ENCODE measurements around the gene ESM1. TPM values are rescaled to one million over a fixed set of nuclear protein-coding genes. Genes with fewer than 3 reads are reported as not detected.
"Not testable (repeated sequence)": the region's sequence is repeated elsewhere in the genome, so short reads cannot be mapped to it uniquely, and the experiment has no call there.

Gene ESM1
- total and polyA plus RNA-seq, 2 experiments from 2014 or later, result 1.5 to 2.2 TPM

- Histone ChIP-seq H4K20me1 (ENCODE audit: insufficient read depth, poor library complexity, severe bottlenecking) (no peaks in the 10 kb centered on the region), H3K4me2 (no peak overlapping the region), H3K4me1 (ENCODE audit: insufficient read depth) (no peaks in the 10 kb centered on the region), H3K27ac (no peak overlapping the region), H3K79me2 (no peaks in the 10 kb centered on the region), H2AFZ (no peak overlapping the region), H3K27me3 (no peaks in the 10 kb centered on the region), H3K36me3 (replicated peaks; ENCODE audit: insufficient read depth, low read depth) (no peaks in the 10 kb centered on the region), H3K4me3 (no peak overlapping the region), H3K9me3 (ENCODE audit: low read depth) (no peaks in the 10 kb centered on the region), H3K9me2 (replicated peaks; ENCODE audit: insufficient read depth) (no peaks in the 10 kb centered on the region)
- 66% methylated on average over 2 of the region's 2 CpGs for WGBS (ENCODE audit: low lambda C conversion rate, missing lambda C conversion rate)
- no peak for DNase-seq (ENCODE audit: low spot score)
- no peak for TF ChIP-seq CTCF (IDR thresholded peaks at IDR 0.05; ENCODE audit: poor library complexity)
- TF ChIP-seq EZH2phosphoT487 (IDR thresholded peaks at IDR 0.05; ENCODE audit: low read depth, severe bottlenecking, unreplicated experiment), result no peak
- no peak for TF ChIP-seq EZH2 (IDR thresholded peaks at IDR 0.05; ENCODE audit: borderline replicate concordance)
Observed at GRCh38 chr5:55022450-55022849, 37.1 kb upstream of the ESM1 start.

GRCh38 chr5:55021821-55022220, 36.4 kb upstream of the ESM1 start:
- H3K36me3 ChIP-seq (replicated peaks; ENCODE audit: insufficient read depth, low read depth), result no peaks in the 10 kb centered on the region
- no peak overlapping the region for H3K4me3 ChIP-seq
- TF ChIP-seq CTCF (IDR thresholded peaks at IDR 0.05; ENCODE audit: poor library complexity) (no peak), EZH2 (IDR thresholded peaks at IDR 0.05; ENCODE audit: borderline replicate concordance) (no peak), EZH2phosphoT487 (IDR thresholded peaks at IDR 0.05; ENCODE audit: low read depth, severe bottlenecking, unreplicated experiment) (no peak)
- no peak overlapping the region for H3K4me2 ChIP-seq
- H2AFZ ChIP-seq, result no peak overlapping the region
- no peaks in the 10 kb centered on the region for H3K4me1 ChIP-seq (ENCODE audit: insufficient read depth)
- 87% methylated on average over 4 of the region's 4 CpGs for WGBS (ENCODE audit: low lambda C conversion rate, missing lambda C conversion rate)
- H3K27me3 ChIP-seq, result no peaks in the 10 kb centered on the region
- no peak overlapping the region for H3K27ac ChIP-seq
- no peaks in the 10 kb centered on the region for H3K9me2 ChIP-seq (replicated peaks; ENCODE audit: insufficient read depth)
- no peaks in the 10 kb centered on the region for H3K9me3 ChIP-seq (ENCODE audit: low read depth)
- no peaks in the 10 kb centered on the region for H4K20me1 ChIP-seq (ENCODE audit: insufficient read depth, poor library complexity, severe bottlenecking)
- no peak for DNase-seq (ENCODE audit: low spot score)
- no peaks in the 10 kb centered on the region for H3K79me2 ChIP-seq

- no peaks in the 10 kb centered on the region for H3K79me2 ChIP-seq
- DNase-seq (ENCODE audit: low spot score), result no peak
- TF ChIP-seq CTCF (IDR thresholded peaks at IDR 0.05; ENCODE audit: poor library complexity) (no peak), EZH2 (IDR thresholded peaks at IDR 0.05; ENCODE audit: borderline replicate concordance) (no peak), EZH2phosphoT487 (IDR thresholded peaks at IDR 0.05; ENCODE audit: low read depth, severe bottlenecking, unreplicated experiment) (no peak)
- no peak overlapping the region for H3K4me2 ChIP-seq
- no peak overlapping the region for H3K4me3 ChIP-seq
- H4K20me1 ChIP-seq (ENCODE audit: insufficient read depth, poor library complexity, severe bottlenecking), result no peaks in the 10 kb centered on the region
- no peaks in the 10 kb centered on the region for H3K4me1 ChIP-seq (ENCODE audit: insufficient read depth)
- no peaks in the 10 kb centered on the region for H3K36me3 ChIP-seq (replicated peaks; ENCODE audit: insufficient read depth, low read depth)
- no peak overlapping the region for H3K27ac ChIP-seq
- H3K27me3 ChIP-seq, result no peaks in the 10 kb centered on the region
- H3K9me3 ChIP-seq (ENCODE audit: low read depth), result no peaks in the 10 kb centered on the region
- WGBS (ENCODE audit: low lambda C conversion rate, missing lambda C conversion rate), result 75% methylated on average over 6 of the region's 6 CpGs
- no peaks in the 10 kb centered on the region for H3K9me2 ChIP-seq (replicated peaks; ENCODE audit: insufficient read depth)
- H2AFZ ChIP-seq, result no peak overlapping the region
Observed at GRCh38 chr5:55021410-55021809, 36.0 kb upstream of the ESM1 start.

- not testable (repeated sequence) for DNase-seq (ENCODE audit: low spot score); H3K4me2 ChIP-seq; H2AFZ ChIP-seq; H4K20me1 ChIP-seq (ENCODE audit: insufficient read depth, poor library complexity, severe bottlenecking); H3K36me3 ChIP-seq (replicated peaks; ENCODE audit: insufficient read depth, low read depth); H3K27me3 ChIP-seq; H3K4me3 ChIP-seq; H3K9me2 ChIP-seq (replicated peaks; ENCODE audit: insufficient read depth); H3K27ac ChIP-seq; H3K4me1 ChIP-seq (ENCODE audit: insufficient read depth); H3K9me3 ChIP-seq (ENCODE audit: low read depth); H3K79me2 ChIP-seq
- 82% methylated on average over 1 of the region's 1 CpG for WGBS (ENCODE audit: low lambda C conversion rate, missing lambda C conversion rate)
Observed at GRCh38 chr5:55010149-55010548, 24.8 kb upstream of the ESM1 start.
